GM12878 (cell line): Measurements from ENCODE around the gene SMR3A. TPM values are rescaled to one million over a fixed set of nuclear protein-coding genes. Genes with fewer than 3 reads are reported as not detected.

ENCODE experiments used
- ATAC-seq: fragments of 200-7000 bp; cut with Tn5 transposase; 3 replicates; pipeline ENCODE4 v1.9.1; 2020; ENCODE audit warnings: mild to moderate bottlenecking, moderate library complexity
- BruUV-seq: library from RNA; stranded (reverse); fragments of 400-500 nt; replicated peaks from 2 replicates; lab custom pipeline; 2021; lab: Mats Ljungman, UMichigan
- CTCF ChIA-PET: fragments of 300-600 bp; sonication (Branson Sonifier 250); formaldehyde crosslinking; extraction: SDS; loops from one replicate; lab custom pipeline; 2021; ENCODE audit warnings: inconsistent platforms; lab: Yijun Ruan, JAX
- POLR2A ChIA-PET: fragments of 350-600 bp; formaldehyde crosslinking; extraction: SDS; loops from one replicate; lab custom pipeline; 2021; ENCODE audit warnings: inconsistent platforms; lab: Charles Lee
- RAD21 ChIA-PET: fragments of 300-600 bp; sonication (Branson Sonifier 250); formaldehyde crosslinking; loops from one replicate; lab custom pipeline; 2023; ENCODE audit warnings: antibody characterized with exemption; ENCODE audit not compliant: unreplicated experiment; lab: Charles Lee
- SMC1A ChIA-PET: fragments of 300-600 bp; sonication (Branson Sonifier 250); formaldehyde crosslinking; loops from one replicate; lab custom pipeline; 2023; ENCODE audit not compliant: unreplicated experiment, uncharacterized antibody; lab: Charles Lee
- DNase-seq: peaks from one replicate; pipeline ENCODE4 v3.0.0-alpha.2; 2011; ENCODE audit warnings: low read depth, low spot score
- FAIRE-seq: peaks from 3 replicates; lab custom pipeline; 2011; peaks lifted over from hg19 to GRCh38; lab: Jason Lieb, UNC
- H2AFZ ChIP-seq: 2 replicates; pipeline ENCODE4 v1.6.0; 2011; ENCODE audit warnings: low read depth, low read length, control low read depth; ENCODE audit not compliant: control insufficient read depth
- H3K27ac ChIP-seq: 2 replicates; pipeline ENCODE4 v1.5.1; 2011; ENCODE audit warnings: control low read depth; ENCODE audit not compliant: control insufficient read depth, insufficient read depth
- H3K27me3 ChIP-seq, 2 experiments: replicated peaks in 1 of 2; 2 replicates each; pipeline versions ENCODE4 v1.6.0 to v1.6.1; 2011; ENCODE audit warnings: low read length in 1 of 2; ENCODE audit not compliant: control insufficient read depth in 2 of 2, insufficient read depth in 2 of 2
- H3K36me3 ChIP-seq, 2 experiments: 2 replicates each; pipeline ENCODE4 v1.5.1; 2011; ENCODE audit warnings: low read length in 1 of 2; ENCODE audit not compliant: control insufficient read depth in 2 of 2, insufficient read depth in 2 of 2
- H3K4me1 ChIP-seq: 2 replicates; pipeline ENCODE4 v1.6.1; 2011; ENCODE audit warnings: mild to moderate bottlenecking, low read length, moderate library complexity, mixed read lengths; ENCODE audit not compliant: control insufficient read depth, insufficient read depth
- H3K4me2 ChIP-seq: 2 replicates; pipeline ENCODE4 v1.6.0; 2011; ENCODE audit warnings: control low read depth; ENCODE audit not compliant: control insufficient read depth, insufficient read depth
- H3K4me3 ChIP-seq: fragments of 200-600 bp; sonication (generic); 2 replicates; pipeline ENCODE4 v1.5.1; 2016
- H3K79me2 ChIP-seq: 2 replicates; pipeline ENCODE4 v1.6.0; 2011; ENCODE audit warnings: low read length; ENCODE audit not compliant: control insufficient read depth, insufficient read depth
- H3K9ac ChIP-seq: 2 replicates; pipeline ENCODE4 v1.8.0; 2011; ENCODE audit warnings: low read length, control low read depth, mixed read lengths; ENCODE audit not compliant: control insufficient read depth, insufficient read depth
- H3K9me3 ChIP-seq: replicated peaks from 3 replicates; pipeline ENCODE4 v1.5.1; 2011; ENCODE audit warnings: mild to moderate bottlenecking, low read length; ENCODE audit not compliant: control insufficient read depth, insufficient read depth
- H4K20me1 ChIP-seq: 2 replicates; pipeline ENCODE4 v1.6.0; 2011; ENCODE audit not compliant: control insufficient read depth, insufficient read depth
- EP300 ChIP-seq, 2 experiments: fragments of 150-350 bp in 1 of 2; IDR thresholded peaks; 2 replicates each; pipeline ENCODE4 v1.6.1; 2011 to 2012; ENCODE audit warnings: low read depth in 2 of 2, low read length in 2 of 2, borderline replicate concordance in 1 of 2, improper control_type of control experiment in 1 of 2, inconsistent platforms in 1 of 2; ENCODE audit not compliant: control insufficient read depth in 1 of 2
- ETV6 ChIP-seq, 2 experiments: fragments of 450-650 bp in 1 of 2; IDR thresholded peaks in 1 of 2; conservative IDR thresholded peaks in 1 of 2; 2 replicates each; pipeline ENCODE4 v1.6.1; 2014; ENCODE audit warnings: antibody characterized with exemption in 1 of 2, borderline replicate concordance in 1 of 2, low read depth in 1 of 2, mild to moderate bottlenecking in 1 of 2, moderate library complexity in 1 of 2
- HCFC1 ChIP-seq: fragments of 150-350 bp; IDR thresholded peaks from 2 replicates; pipeline ENCODE4 v1.6.1; 2014; ENCODE audit warnings: low read length
- HDAC2 ChIP-seq: fragments of 200-600 bp; sonication (generic); IDR thresholded peaks from 2 replicates; pipeline ENCODE4 v1.6.1; 2017
- IRF3 ChIP-seq: fragments of 450-650 bp; IDR thresholded peaks from 2 replicates; pipeline ENCODE4 v1.6.1; 2014; ENCODE audit warnings: mild to moderate bottlenecking
- NRF1 ChIP-seq: conservative IDR thresholded peaks from 2 replicates; pipeline ENCODE4 v1.6.1; 2011; ENCODE audit warnings: mild to moderate bottlenecking, low read depth, low read length, improper control_type of control experiment
- POLR2A ChIP-seq: IDR thresholded peaks from 2 replicates; pipeline ENCODE4 v1.6.1; 2011; ENCODE audit warnings: low read depth, mild to moderate bottlenecking, low read length
- PRDM15 ChIP-seq: fragments of 450-650 bp; formaldehyde crosslinking; IDR thresholded peaks from 2 replicates; pipeline ENCODE4 v1.4.0; 2020; ENCODE audit warnings: mild to moderate bottlenecking, moderate library complexity
- RB1 ChIP-seq: fragments of 450-650 bp; formaldehyde crosslinking; IDR thresholded peaks from 2 replicates; pipeline ENCODE4 v1.6.1; 2017; ENCODE audit warnings: mild to moderate bottlenecking, borderline replicate concordance
- TCF3 ChIP-seq: IDR thresholded peaks from 2 replicates; pipeline ENCODE4 v1.6.1; 2012; ENCODE audit warnings: low read depth, mild to moderate bottlenecking, low read length, borderline replicate concordance; ENCODE audit not compliant: insufficient read depth
- ZNF207 ChIP-seq: fragments of 450-650 bp; IDR thresholded peaks from 2 replicates; pipeline ENCODE4 v1.6.1; 2014; ENCODE audit warnings: antibody characterized with exemption, mild to moderate bottlenecking, borderline replicate concordance
- ZNF384 ChIP-seq: IDR thresholded peaks from 2 replicates; pipeline ENCODE4 v1.6.1; 2012; ENCODE audit warnings: low read depth, mild to moderate bottlenecking, low read length, improper control_type of control experiment, borderline replicate concordance
- WGBS: methylation state at CpG from one replicate; pipeline ENCODE4 v1.1.6; 2016; ENCODE audit warnings: low lambda C conversion rate; ENCODE audit not compliant: insufficient replicate concordance, insufficient coverage; ENCODE audit errors: missing lambda C conversion rate; 5-methylcytosine and 5-hydroxymethylcytosine counted together
- in situ Hi-C: fragments of 300-500 bp; cut with MboI; formaldehyde crosslinking; loops from 9 replicates; pipeline ENCODE4 v1.14.3; 2018; ENCODE audit warnings: mixed read lengths
- intact Hi-C: fragments of 100-400 bp; cut with micrococcal nuclease; formaldehyde crosslinking; loops from one replicate; pipeline ENCODE4 v1.14.2; 2022; ENCODE audit not compliant: unreplicated experiment
- polyA plus RNA-seq, 11 experiments: library from polyadenylated mRNA; depleted of rRNA in 4 of 11; unstranded in 6 of 11; stranded (reverse) in 5 of 11; fragments of >200 nt; fragmentation: Nextera tagmentation in 4 of 11; fragmentation: Illumina TruSeq in 1 of 11; extraction: Ambion mirVana in 4 of 11; extraction: Trizol in 1 of 11; gene quantifications; 1 replicate in 1 of 11; 2 replicates in 10 of 11; pipeline versions ENCODE4 v1.2.1 to v1.2.3, GENCODE V29; 2011 to 2016; ENCODE audit warnings: inconsistent platforms in 2 of 11, missing spikeins in 2 of 11, low read depth in 1 of 11
- total RNA-seq, 4 experiments: library from RNA; depleted of rRNA in 3 of 4; stranded (reverse); fragments of >200 nt in 3 of 4; fragmentation: Illumina TruSeq in 1 of 4; extraction: Trizol in 1 of 4; gene quantifications; 2 replicates each; pipeline versions ENCODE4 v1.2.1 to v1.2.3, GENCODE V29; 2013 to 2021

Gene SMR3A
- total and polyA plus RNA-seq, 10 of the 15 experiments (the other 5 are each of a cell fraction or from before 2014, with no cell fraction given) = not detected

GRCh38 chr4:70334681-70335080 is 25.9 kb upstream of the SMR3A start, which contains the start of gene CABS1:
Gene CABS1 (plus strand): TSS chr4:70334981. CDS start chr4:70335040, 59 bp downstream.
- ATAC-seq = no peak
- H3K9me3 ChIP-seq = no peaks in the 10 kb centered on the region
- RAD21 ChIA-PET = no interaction called here

More at GRCh38 chr4:70334681-70335080, 25.9 kb upstream of the SMR3A start, which contains the start of gene CABS1:
- Histone ChIP-seq H3K79me2 (no peaks in the 10 kb centered on the region), H3K27me3 (no peaks in the 10 kb centered on the region), H3K36me3 (no peaks in the 10 kb centered on the region), H3K9ac (no peak within 1 kb of the TSS), H3K4me2 (no peak within 1 kb of the TSS), H4K20me1 (no peaks in the 10 kb centered on the region), H2AFZ (no peak within 1 kb of the TSS), H3K4me3 (no peak within 1 kb of the TSS), H3K4me1 (no peaks in the 10 kb centered on the region), H3K27ac (no peak within 1 kb of the TSS)
- BruUV-seq = no TSS peak
- ChIA-PET SMC1A (interaction anchor here (0.8 to 1.0 kb wide), 2 partner anchors 21 to 28 kb away, joined by 3 read pairs; no protein-coding TSS in a partner anchor), POLR2A (no interaction called here), CTCF (no interaction called here)
- no peak for DNase-seq
- in situ Hi-C loops = no loop called here
- TF ChIP-seq ZNF384 (no peak), TCF3 (no peak), POLR2A (no peak), HCFC1 (no peak), ETV6 (conservative IDR thresholded peaks at IDR 0.05 in 1 of 2, IDR thresholded peaks at IDR 0.05 in 1 of 2; ENCODE audit: borderline replicate concordance in 1 of 2, low read depth in 1 of 2) (no peak), EP300 (IDR thresholded peaks at IDR 0.05; ENCODE audit: borderline replicate concordance in 1 of 2, control insufficient read depth in 1 of 2, low read depth in 2 of 2, low read length in 2 of 2) (no peak), NRF1 (no peak), HDAC2 (no peak), PRDM15 (CRISPR knock-in tag) (no peak), ZNF207 (no peak), IRF3 (no peak), RB1 (no peak)
- FAIRE-seq = no peak
- intact Hi-C loops = no loop called here
- 32% methylated on average over 3 of the region's 3 CpGs for WGBS
